ENCODE measurements around the gene RNF227. TPM values are rescaled to one million over a fixed set of nuclear protein-coding genes. Genes with fewer than 3 reads are reported as not detected.

Gene RNF227
- total and polyA plus RNA-seq, 2 of the 13 experiments (the other 11 are each of a cell fraction or from before 2014, with no cell fraction given): 0.20 to 0.79 TPM

DNA sequence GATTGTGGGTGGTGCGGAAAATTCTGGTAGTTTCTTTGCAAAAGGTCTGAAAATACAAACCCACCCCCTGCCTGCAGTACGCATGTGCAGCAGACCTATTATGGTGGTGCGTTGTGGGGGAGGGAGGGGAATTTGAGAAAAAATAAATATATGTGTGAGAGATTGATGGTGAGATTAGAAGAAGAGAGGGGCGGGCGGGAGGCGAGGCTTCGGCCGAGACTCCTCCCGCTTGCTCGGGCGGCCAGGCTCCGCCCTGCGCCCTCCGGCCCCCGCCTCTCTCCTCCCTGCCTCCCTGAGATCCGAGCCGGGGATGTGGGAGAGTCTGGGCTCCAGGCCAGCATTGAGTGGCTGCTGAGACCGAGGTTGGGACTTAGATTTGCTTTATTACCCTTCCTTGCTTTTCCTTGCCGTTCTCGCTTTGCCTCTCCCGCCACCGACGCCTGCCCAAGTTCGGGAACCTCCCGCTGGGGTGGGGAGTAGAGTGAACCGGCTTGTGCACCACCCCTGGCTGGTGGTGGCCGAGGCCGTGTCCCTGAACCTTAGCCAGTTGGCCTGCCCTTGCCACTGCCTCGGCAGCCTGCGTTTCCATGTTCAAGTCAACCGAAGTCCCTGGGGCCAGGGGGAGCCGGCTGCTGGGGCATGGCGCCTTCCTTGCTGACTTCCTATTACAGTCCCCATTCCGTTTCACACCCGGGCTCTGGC lies 28.5 kb downstream of the RNF227 start (continued):
- TF ChIP-seq, protein P1, sequence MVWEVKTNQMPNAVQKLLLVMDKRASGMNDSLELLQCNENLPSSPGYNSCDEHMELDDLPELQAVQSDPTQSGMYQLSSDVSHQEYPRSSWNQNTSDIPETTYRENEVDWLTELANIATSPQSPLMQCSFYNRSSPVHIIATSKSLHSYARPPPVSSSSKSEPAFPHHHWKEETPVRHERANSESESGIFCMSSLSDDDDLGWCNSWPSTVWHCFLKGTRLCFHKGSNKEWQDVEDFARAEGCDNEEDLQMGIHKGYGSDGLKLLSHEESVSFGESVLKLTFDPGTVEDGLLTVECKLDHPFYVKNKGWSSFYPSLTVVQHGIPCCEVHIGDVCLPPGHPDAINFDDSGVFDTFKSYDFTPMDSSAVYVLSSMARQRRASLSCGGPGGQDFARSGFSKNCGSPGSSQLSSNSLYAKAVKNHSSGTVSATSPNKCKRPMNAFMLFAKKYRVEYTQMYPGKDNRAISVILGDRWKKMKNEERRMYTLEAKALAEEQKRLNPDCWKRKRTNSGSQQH (CRISPR knock-in tag; IDR thresholded peaks at IDR 0.05; ENCODE audit: low read depth): no peak
- TF ChIP-seq SALL1 (CRISPR knock-in tag; IDR thresholded peaks at IDR 0.05) (peak; percentile 73), GABPB1 (CRISPR knock-in tag; IDR thresholded peaks at IDR 0.05) (peak; percentile 51), ZNF329 (CRISPR knock-in tag; IDR thresholded peaks at IDR 0.05; ENCODE audit: low read depth) (no peak), ZNF446 (CRISPR knock-in tag; IDR thresholded peaks at IDR 0.05) (peak; percentile 53; the same call in 1 of the 2 replicates), ZNF777 (CRISPR knock-in tag; IDR thresholded peaks at IDR 0.05) (peak; percentile 24; the same call in 1 of the 2 replicates), RERE (CRISPR knock-in tag; IDR thresholded peaks at IDR 0.05; ENCODE audit: low read depth) (no peak), MYNN (CRISPR knock-in tag; IDR thresholded peaks at IDR 0.05; ENCODE audit: low read depth) (0 out of 2 replicates have a peak, but pooled peaks have one; percentile 52), SMAD3 (CRISPR knock-in tag; IDR thresholded peaks at IDR 0.05) (no peak), NFYB (CRISPR knock-in tag; IDR thresholded peaks at IDR 0.05) (no peak), BORCS8-MEF2B (CRISPR knock-in tag; IDR thresholded peaks at IDR 0.05) (no peak), ATF7 (IDR thresholded peaks at IDR 0.05) (no peak), ATF7 (CRISPR knock-in tag; IDR thresholded peaks at IDR 0.05) (no peak), RXRA (CRISPR knock-in tag; IDR thresholded peaks at IDR 0.05) (peak; percentile 83)
- TF ChIP-seq, protein P2, sequence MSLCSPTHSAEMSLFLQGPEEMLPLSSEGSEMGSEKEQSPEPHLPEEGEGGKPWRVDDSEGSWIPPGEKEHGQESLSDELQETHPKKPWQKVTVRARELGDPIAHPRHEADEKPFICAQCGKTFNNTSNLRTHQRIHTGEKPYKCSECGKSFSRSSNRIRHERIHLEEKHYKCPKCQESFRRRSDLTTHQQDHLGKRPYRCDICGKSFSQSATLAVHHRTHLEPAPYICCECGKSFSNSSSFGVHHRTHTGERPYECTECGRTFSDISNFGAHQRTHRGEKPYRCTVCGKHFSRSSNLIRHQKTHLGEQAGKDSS (CRISPR knock-in tag; IDR thresholded peaks at IDR 0.05; ENCODE audit: borderline replicate concordance, low read depth): no peak
- TF ChIP-seq, protein P3, sequence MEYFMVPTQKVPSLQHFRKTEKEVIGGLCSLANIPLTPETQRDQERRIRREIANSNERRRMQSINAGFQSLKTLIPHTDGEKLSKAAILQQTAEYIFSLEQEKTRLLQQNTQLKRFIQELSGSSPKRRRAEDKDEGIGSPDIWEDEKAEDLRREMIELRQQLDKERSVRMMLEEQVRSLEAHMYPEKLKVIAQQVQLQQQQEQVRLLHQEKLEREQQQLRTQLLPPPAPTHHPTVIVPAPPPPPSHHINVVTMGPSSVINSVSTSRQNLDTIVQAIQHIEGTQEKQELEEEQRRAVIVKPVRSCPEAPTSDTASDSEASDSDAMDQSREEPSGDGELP (IDR thresholded peaks at IDR 0.05; ENCODE audit: borderline replicate concordance, low read depth): no peak
